Measurements from ENCODE around the gene MRPS15.

GRCh38 chr1:36479505-36480051 is 15.4 kb upstream of the MRPS15 start:
- TF ChIP-seq CTCF (conservative IDR thresholded peaks at IDR 0.05): no peak
- TF ChIP-seq ZFX (IDR thresholded peaks at IDR 0.05): no peak
